ENCODE data around the gene ONECUT3. TPM values are rescaled to one million over a fixed set of nuclear protein-coding genes. Genes with fewer than 3 reads are reported as not detected.

Gene ONECUT3
- total RNA-seq, 2 donors from 2014 or later: 0.42 TPM; not detected in 1

DNA sequence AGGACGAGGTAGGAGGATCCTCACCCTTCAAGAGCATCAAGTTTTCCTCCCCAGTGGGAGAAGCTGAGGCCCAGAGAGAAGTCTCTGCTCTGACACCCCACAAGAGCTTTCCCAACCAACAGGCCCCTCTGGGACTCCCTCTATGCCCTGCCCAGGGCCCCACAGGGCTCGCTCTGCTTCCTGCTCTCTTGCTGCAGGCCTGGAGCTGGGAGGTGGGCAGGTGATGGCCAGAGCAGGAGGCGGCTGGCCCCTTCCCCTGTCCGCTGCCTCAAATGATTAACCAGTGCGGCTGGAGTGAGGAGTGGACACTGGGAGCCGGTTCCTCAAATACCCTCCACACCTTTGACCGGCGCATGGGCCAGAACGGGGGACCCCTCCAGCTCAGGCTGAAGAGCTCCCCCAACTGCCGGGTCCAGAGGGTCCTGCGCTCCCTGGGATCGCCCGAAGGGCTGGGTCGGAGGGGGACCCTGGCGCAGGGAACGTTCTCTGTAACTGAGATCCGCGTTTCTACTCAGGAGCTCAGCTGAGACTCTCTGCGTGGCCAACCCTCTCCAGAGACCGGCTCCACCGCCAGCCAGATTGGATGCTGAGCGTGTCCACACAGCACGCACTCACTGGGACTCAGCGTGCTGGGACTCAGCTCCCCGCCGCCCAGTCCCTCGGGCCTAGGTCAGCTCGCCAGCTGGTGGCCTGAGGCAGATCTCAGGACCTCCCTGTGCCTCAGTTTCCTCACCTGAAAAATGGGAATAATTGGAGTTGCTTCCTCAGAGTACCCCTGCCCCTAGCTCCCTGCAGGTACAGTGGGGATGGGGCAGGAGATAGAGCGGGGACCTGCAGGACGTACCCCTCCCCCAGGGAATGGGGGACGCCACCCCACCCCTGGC lies 6.7 kb upstream of the ONECUT3 start:
- ATAC-seq (ENCODE audit: insufficient number of reproducible peaks, low FRiP score, low read depth) (no peak), DNase-seq (ENCODE audit: low spot score) (no peak)
- Histone ChIP-seq H3K27me3 (replicated peaks; ENCODE audit: insufficient read depth) (peaks cover 18% of the 10 kb centered on the region), H3K27ac (no peak overlapping the region), H3K4me1 (ENCODE audit: control insufficient read depth in 1 of 2, low read depth in 2 of 2) (peaks cover 13 to 29% of the 10 kb centered on the region in 2 donors), H3K4me3 (no peak overlapping the region), H3K9me3 (no peaks in the 10 kb centered on the region), H3K36me3 (no peaks in the 10 kb centered on the region)
- TF ChIP-seq, protein P1, sequence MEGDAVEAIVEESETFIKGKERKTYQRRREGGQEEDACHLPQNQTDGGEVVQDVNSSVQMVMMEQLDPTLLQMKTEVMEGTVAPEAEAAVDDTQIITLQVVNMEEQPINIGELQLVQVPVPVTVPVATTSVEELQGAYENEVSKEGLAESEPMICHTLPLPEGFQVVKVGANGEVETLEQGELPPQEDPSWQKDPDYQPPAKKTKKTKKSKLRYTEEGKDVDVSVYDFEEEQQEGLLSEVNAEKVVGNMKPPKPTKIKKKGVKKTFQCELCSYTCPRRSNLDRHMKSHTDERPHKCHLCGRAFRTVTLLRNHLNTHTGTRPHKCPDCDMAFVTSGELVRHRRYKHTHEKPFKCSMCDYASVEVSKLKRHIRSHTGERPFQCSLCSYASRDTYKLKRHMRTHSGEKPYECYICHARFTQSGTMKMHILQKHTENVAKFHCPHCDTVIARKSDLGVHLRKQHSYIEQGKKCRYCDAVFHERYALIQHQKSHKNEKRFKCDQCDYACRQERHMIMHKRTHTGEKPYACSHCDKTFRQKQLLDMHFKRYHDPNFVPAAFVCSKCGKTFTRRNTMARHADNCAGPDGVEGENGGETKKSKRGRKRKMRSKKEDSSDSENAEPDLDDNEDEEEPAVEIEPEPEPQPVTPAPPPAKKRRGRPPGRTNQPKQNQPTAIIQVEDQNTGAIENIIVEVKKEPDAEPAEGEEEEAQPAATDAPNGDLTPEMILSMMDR (IDR thresholded peaks at IDR 0.05): no peak

DNA sequence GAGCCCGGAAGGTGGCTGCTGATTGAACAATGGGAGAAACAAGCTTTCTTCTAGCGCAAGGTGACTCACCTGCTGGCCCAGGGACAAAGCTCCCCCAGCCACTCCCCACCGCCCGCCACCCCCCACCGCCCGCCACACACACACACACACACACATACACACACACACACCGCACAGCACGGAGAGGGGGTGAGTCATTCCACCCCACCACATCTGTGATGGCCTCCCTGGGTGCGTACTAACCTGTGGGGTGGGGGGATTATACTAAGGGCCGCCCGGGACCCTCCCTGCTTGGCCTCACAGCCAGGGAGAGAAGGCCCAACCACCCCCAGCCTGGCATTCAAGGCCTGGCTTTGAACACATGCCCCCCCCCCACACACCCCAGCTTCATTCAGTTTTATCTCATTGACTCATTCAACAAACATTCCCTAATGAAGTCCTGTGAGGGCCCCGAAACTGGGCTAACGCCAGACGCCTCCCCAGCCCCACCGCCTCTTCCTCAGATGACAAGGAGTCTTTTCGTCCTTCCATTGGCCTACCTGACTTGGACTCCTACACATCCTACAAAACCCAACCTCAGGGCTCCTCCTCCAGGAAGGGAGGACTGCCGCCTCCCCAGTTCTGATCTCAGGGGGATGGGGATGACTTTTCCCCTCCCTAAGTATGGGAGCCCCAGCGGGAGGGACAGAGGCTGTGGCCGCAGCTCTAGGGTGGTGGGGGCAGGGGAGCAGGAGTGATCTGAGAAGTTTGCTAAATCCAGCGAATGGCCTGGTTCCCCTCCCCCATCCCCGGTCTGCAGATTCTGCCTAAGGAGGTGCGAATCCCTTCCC lies 5.8 kb upstream of the ONECUT3 start:
- no peak for DNase-seq (ENCODE audit: low spot score)
- Histone ChIP-seq H3K27ac (no peak overlapping the region), H3K36me3 (no peaks in the 10 kb centered on the region), H3K9me3 (no peaks in the 10 kb centered on the region), H3K4me3 (no peak overlapping the region), H3K4me1 (ENCODE audit: control insufficient read depth in 1 of 2, low read depth in 2 of 2) (peaks cover 13 to 29% of the 10 kb centered on the region in 2 donors), H3K27me3 (replicated peaks; ENCODE audit: insufficient read depth) (peaks cover 18% of the 10 kb centered on the region)
- TF ChIP-seq, protein P1 (IDR thresholded peaks at IDR 0.05): no peak
- no peak for ATAC-seq (ENCODE audit: insufficient number of reproducible peaks, low FRiP score, low read depth)

DNA sequence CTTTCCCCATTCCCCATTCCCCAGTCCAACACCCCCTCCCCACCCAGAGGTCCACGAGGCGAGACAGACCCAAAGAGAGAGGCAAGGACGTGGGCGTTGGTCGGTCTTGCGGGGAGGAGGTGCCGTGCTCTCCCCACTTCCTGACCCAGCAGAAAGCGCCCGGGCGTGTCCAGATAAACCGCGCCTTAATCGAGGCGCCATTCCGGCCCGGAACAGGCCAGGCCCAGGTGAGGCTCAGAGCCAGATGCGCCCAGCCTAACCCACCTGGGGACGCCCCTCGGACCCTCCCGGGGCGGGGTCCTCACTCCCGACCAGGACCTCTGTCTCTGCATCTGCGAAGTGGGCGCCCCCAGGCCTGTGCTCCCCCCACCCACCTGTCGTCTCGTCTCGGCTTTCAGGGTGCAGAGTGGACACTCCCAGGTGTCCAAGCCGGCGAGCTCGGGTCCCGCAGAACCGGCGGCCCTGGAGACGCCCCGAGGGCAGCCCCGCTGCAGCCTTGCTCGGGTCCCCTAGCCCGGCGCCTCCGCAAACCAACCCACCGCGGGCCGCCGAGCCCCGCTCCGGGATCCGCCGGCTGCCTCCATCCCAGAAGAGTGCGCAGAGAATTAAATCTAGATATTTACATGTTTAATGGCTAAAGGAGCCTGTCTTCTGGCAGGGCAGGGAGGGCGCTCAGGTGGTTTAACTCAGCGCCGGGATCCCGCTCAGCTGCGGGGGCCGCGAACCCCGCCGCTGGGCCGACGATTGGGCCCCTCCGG lies 5.0 kb upstream of the ONECUT3 start:
- DNase-seq (ENCODE audit: low spot score) (no peak), ATAC-seq (ENCODE audit: insufficient number of reproducible peaks, low FRiP score, low read depth) (no peak)
- TF ChIP-seq, protein P1 (IDR thresholded peaks at IDR 0.05): no peak
- Histone ChIP-seq H3K4me1 (ENCODE audit: control insufficient read depth in 1 of 2, low read depth in 2 of 2) (peaks cover 13 to 29% of the 10 kb centered on the region in 2 donors), H3K27ac (no peak overlapping the region), H3K9me3 (no peaks in the 10 kb centered on the region), H3K36me3 (no peaks in the 10 kb centered on the region), H3K4me3 (no peak overlapping the region), H3K27me3 (replicated peaks; ENCODE audit: insufficient read depth) (peaks cover 18% of the 10 kb centered on the region)

DNA sequence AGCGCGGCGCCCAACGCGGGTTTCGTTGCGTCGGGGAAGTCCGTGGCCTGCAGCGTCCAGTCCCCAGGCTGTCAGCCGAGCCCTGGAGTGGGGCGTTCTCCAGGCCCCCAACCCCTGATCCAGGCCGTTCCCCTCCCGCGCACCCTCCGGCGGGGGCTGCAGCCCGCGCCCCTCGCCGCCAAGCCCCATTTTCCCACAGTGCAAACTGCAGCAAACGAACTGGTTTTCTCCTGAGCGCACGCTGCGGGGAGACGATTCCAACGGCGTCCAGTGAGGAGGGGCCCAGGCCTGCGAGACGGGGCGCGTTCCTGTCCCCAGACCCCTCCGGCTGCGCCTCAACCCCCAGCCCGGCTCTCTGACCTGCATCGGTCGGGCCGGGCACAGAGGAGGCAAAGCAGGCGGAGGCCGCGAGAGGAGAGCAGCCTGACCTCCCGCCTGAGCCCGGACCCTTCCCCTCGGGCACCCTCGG lies 4.4 kb upstream of the ONECUT3 start:
- Histone ChIP-seq H3K27me3 (replicated peaks; ENCODE audit: insufficient read depth) (peaks cover 18% of the 10 kb centered on the region), H3K27ac (no peak overlapping the region), H3K9me3 (no peaks in the 10 kb centered on the region), H3K36me3 (no peaks in the 10 kb centered on the region), H3K4me1 (ENCODE audit: control insufficient read depth in 1 of 2, low read depth in 2 of 2) (peaks cover 13 to 29% of the 10 kb centered on the region in 2 donors), H3K4me3 (peak overlapping the region; percentile 18)
- DNase-seq (ENCODE audit: low spot score): no peak
- TF ChIP-seq, protein P1 (IDR thresholded peaks at IDR 0.05): no peak
- no peak for ATAC-seq (ENCODE audit: insufficient number of reproducible peaks, low FRiP score, low read depth)
